ENCODE results near the gene NPAT. TPM values are rescaled to one million over a fixed set of nuclear protein-coding genes. Genes with fewer than 3 reads are reported as not detected.

The NPAT gene
- total RNA-seq, 1 experiment from 2014 or later, result 14.9 TPM

GRCh38 chr11:108115500-108116140 is 106.8 kb downstream of the NPAT start:
- no peak for DNase-seq (ENCODE audit: low read depth, low spot score)
- ChIA-PET POLR2A (no interaction called here), CTCF (no interaction called here), RAD21 (ENCODE audit: low non-redundant PET in 1 of 2, low total read pairs in 2 of 2, uncharacterized antibody in 2 of 2, unreplicated experiment in 2 of 2) (no interaction called here)
- H3K27ac ChIP-seq (ENCODE audit: low read depth, low read length), result no peak overlapping the region
- no peaks in the 10 kb centered on the region for H3K79me2 ChIP-seq (ENCODE audit: insufficient read depth, low read length)
- no peak overlapping the region for H2AFZ ChIP-seq (ENCODE audit: low read depth, low read length, poor library complexity, severe bottlenecking)
- no TSS peak for BruUV-seq (replicated peaks)
- no peak overlapping the region for H3K9ac ChIP-seq (ENCODE audit: low read length)
- H3K9me2 ChIP-seq (ENCODE audit: insufficient read depth), result no peaks in the 10 kb centered on the region
- H3K27me3 ChIP-seq (ENCODE audit: insufficient read depth, low read length), result no peaks in the 10 kb centered on the region
- no peaks in the 10 kb centered on the region for H3K36me3 ChIP-seq (ENCODE audit: control insufficient read depth in 1 of 2, insufficient read depth in 2 of 2, low read length in 2 of 2)
- H3K4me1 ChIP-seq (ENCODE audit: control insufficient read depth in 1 of 2, insufficient read depth in 2 of 2, low read length in 2 of 2), result peaks cover 0 to 13% of the 10 kb centered on the region in 2 experiments; a peak in 2 of 4 replicates
- ATAC-seq, result no peak
- no peaks in the 10 kb centered on the region for H3K9me3 ChIP-seq (ENCODE audit: control insufficient read depth in 1 of 2, insufficient read depth in 1 of 2, low read depth in 1 of 2, low read length in 2 of 2)
- H3K4me2 ChIP-seq (ENCODE audit: low read length), result no peak overlapping the region
- H4K20me1 ChIP-seq (ENCODE audit: insufficient read depth), result no peaks in the 10 kb centered on the region
- no peak overlapping the region for H3K4me3 ChIP-seq (replicated peaks in 1 of 2; ENCODE audit: low read depth in 1 of 2, low read length in 2 of 2)
- intact Hi-C loops (cut with micrococcal nuclease), result loop anchor here (2.0 kb wide), 1 partner anchor 539 kb away; no protein-coding TSS in a partner anchor
- no peak for TF ChIP-seq SRF (IDR thresholded peaks at IDR 0.05; ENCODE audit: low read depth)
- no peak for TF ChIP-seq EZH2 (IDR thresholded peaks at IDR 0.05)
- no peak for TF ChIP-seq RAD21 (IDR thresholded peaks at IDR 0.05; ENCODE audit: low read depth)
- no peak for TF ChIP-seq POLR2AphosphoS5 (IDR thresholded peaks at IDR 0.05; ENCODE audit: low read depth, low read length)
- no peak for TF ChIP-seq CTCF (IDR thresholded peaks at IDR 0.05 in 2 of 3, conservative IDR thresholded peaks at IDR 0.05 in 1 of 3; ENCODE audit: borderline replicate concordance in 1 of 3, insufficient read depth in 1 of 3, low read depth in 2 of 3, low read length in 2 of 3)
- TF ChIP-seq EGR1 (IDR thresholded peaks at IDR 0.05; ENCODE audit: low read depth), result no peak
- TF ChIP-seq JUND (IDR thresholded peaks at IDR 0.05), result no peak
- TF ChIP-seq REST (IDR thresholded peaks at IDR 0.05; ENCODE audit: low read depth), result no peak
- no peak for TF ChIP-seq POLR2A (IDR thresholded peaks at IDR 0.05; ENCODE audit: borderline replicate concordance, extremely low read depth, insufficient read depth, insufficient read length)
- TF ChIP-seq CEBPB (IDR thresholded peaks at IDR 0.05; ENCODE audit: low read depth), result no peak
- TF ChIP-seq ZBTB33 (IDR thresholded peaks at IDR 0.05; ENCODE audit: extremely low read depth, insufficient replicate concordance, low read length), result no peak
- TF ChIP-seq MAX (IDR thresholded peaks at IDR 0.05), result no peak
- no peak for TF ChIP-seq ATF3 (IDR thresholded peaks at IDR 0.05)
- no peak for TF ChIP-seq ZNF274 (IDR thresholded peaks at IDR 0.05; ENCODE audit: low read depth, low read length)
- TF ChIP-seq YY1 (IDR thresholded peaks at IDR 0.05; ENCODE audit: extremely low read depth, insufficient replicate concordance, low read depth, low read length), result no peak
- no peak for TF ChIP-seq TCF7L2 (IDR thresholded peaks at IDR 0.05; ENCODE audit: borderline replicate concordance, extremely low read depth, insufficient read depth, insufficient read length)
- no peak for TF ChIP-seq SP1 (IDR thresholded peaks at IDR 0.05; ENCODE audit: low read depth)
- TF ChIP-seq SIN3A (IDR thresholded peaks at IDR 0.05; ENCODE audit: low read depth), result no peak
